Fibroblast of lung (primary cell): ENCODE data around the gene C12orf76.

ENCODE experiments used
- EZH2 ChIP-seq: IDR thresholded peaks from 2 replicates; pipeline ENCODE4 v1.5.1; 2012; ENCODE audit warnings: low read length, control low read depth, mild to moderate bottlenecking; ENCODE audit errors: missing control alignments
- TF ChIP-seq, protein P1 (sequence below), 2 donors: IDR thresholded peaks in 1 of 2; conservative IDR thresholded peaks in 1 of 2; 1 replicate in 1 of 2; 2 replicates in 1 of 2; pipeline ENCODE4 v1.5.1; 2011 to 2012; ENCODE audit warnings: low read length in 2 of 2, control low read depth in 1 of 2, inconsistent platforms in 1 of 2, low read depth in 1 of 2, mild to moderate bottlenecking in 1 of 2

DNA sequence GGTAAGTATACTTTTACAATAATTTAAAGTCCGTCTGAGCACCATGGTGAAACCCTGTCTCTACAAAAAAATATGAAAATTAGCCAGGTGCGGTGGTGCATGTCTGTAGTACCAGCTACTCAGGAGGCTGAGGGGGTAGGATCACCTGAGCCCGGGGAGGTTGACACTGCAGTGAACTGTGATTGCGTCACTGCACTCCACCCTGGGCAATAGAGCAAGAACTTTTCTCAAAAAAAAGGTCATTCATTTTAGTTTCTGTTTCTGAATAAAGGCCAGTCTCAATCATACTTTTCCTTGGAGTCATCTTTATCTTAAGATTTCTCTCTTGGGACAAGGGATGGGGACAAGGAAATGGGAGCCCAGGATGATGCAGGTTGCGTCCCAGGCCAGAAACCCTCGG is 36.2 kb downstream of the C12orf76 start:
- TF ChIP-seq, protein P1, sequence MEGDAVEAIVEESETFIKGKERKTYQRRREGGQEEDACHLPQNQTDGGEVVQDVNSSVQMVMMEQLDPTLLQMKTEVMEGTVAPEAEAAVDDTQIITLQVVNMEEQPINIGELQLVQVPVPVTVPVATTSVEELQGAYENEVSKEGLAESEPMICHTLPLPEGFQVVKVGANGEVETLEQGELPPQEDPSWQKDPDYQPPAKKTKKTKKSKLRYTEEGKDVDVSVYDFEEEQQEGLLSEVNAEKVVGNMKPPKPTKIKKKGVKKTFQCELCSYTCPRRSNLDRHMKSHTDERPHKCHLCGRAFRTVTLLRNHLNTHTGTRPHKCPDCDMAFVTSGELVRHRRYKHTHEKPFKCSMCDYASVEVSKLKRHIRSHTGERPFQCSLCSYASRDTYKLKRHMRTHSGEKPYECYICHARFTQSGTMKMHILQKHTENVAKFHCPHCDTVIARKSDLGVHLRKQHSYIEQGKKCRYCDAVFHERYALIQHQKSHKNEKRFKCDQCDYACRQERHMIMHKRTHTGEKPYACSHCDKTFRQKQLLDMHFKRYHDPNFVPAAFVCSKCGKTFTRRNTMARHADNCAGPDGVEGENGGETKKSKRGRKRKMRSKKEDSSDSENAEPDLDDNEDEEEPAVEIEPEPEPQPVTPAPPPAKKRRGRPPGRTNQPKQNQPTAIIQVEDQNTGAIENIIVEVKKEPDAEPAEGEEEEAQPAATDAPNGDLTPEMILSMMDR (conservative IDR thresholded peaks at IDR 0.05 in 1 of 2, IDR thresholded peaks at IDR 0.05 in 1 of 2; ENCODE audit: low read depth in 1 of 2, low read length in 2 of 2): no peak
- TF ChIP-seq EZH2: no peak
